Measurements from ENCODE around the gene MAGI2. TPM values are rescaled to one million over a fixed set of nuclear protein-coding genes. Genes with fewer than 3 reads are reported as not detected.

MAGI2 gene
- total RNA-seq, 3 donors from 2014 or later (not counting 1 experiment from before 2014, with no cell fraction given) = 0.09 to 0.48 (median 0.27) TPM

- ATAC-seq = no peak
- H3K27me3 Mint-ChIP-seq (ENCODE audit: low read depth in 2 of 2) = no peaks in the 10 kb centered on the region
- H3K27ac Mint-ChIP-seq = no peak overlapping the region
- 91% methylated on average over 4 of the region's 4 CpGs for WGBS (ENCODE audit: insufficient coverage)
- H3K9me3 Mint-ChIP-seq = peaks cover 4 to 11% of the 10 kb centered on the region in 2 donors
- no peak overlapping the region for H3K4me3 Mint-ChIP-seq
- no peak for DNase-seq
- H3K4me1 Mint-ChIP-seq = no peaks in the 10 kb centered on the region
- no peaks in the 10 kb centered on the region for H3K4me1 ChIP-seq (ENCODE audit: control insufficient read depth, insufficient read depth, low read length)
- intact Hi-C loops (cut with micrococcal nuclease) = no loop called here
- H3K36me3 ChIP-seq (ENCODE audit: control insufficient read depth, insufficient read depth, low read length) = no peaks in the 10 kb centered on the region
- H3K27ac ChIP-seq (ENCODE audit: low read length) = no peak overlapping the region
- no peak overlapping the region for H3K4me3 ChIP-seq (ENCODE audit: low read length)
- no peak for TF ChIP-seq CTCF (IDR thresholded peaks at IDR 0.05)
- no peaks in the 10 kb centered on the region for H3K36me3 Mint-ChIP-seq
- no peaks in the 10 kb centered on the region for H3K9me3 ChIP-seq (ENCODE audit: control insufficient read depth, insufficient read depth, low read length)
- H3K27me3 ChIP-seq (ENCODE audit: control insufficient read depth, insufficient read depth, low read length) = no peaks in the 10 kb centered on the region
Measured at GRCh38 chr7:79339208-79339925, 114.1 kb downstream of the MAGI2 start.

- H3K4me3 ChIP-seq (ENCODE audit: low read length) = no peak overlapping the region
- no peak for DNase-seq
- TF ChIP-seq CTCF (IDR thresholded peaks at IDR 0.05) = no peak
- Mint-ChIP-seq H3K36me3 (no peaks in the 10 kb centered on the region), H3K4me1 (no peaks in the 10 kb centered on the region), H3K27me3 (ENCODE audit: low read depth in 2 of 2) (no peaks in the 10 kb centered on the region), H3K27ac (no peak overlapping the region), H3K9me3 (peaks cover 2 to 8% of the 10 kb centered on the region in 2 donors), H3K4me3 (no peak overlapping the region)
- intact Hi-C loops (cut with micrococcal nuclease) = no loop called here
- H3K9me3 ChIP-seq (ENCODE audit: control insufficient read depth, insufficient read depth, low read length) = no peaks in the 10 kb centered on the region
- H3K4me1 ChIP-seq (ENCODE audit: control insufficient read depth, insufficient read depth, low read length) = no peaks in the 10 kb centered on the region
- ATAC-seq = no peak
- no peaks in the 10 kb centered on the region for H3K27me3 ChIP-seq (ENCODE audit: control insufficient read depth, insufficient read depth, low read length)
- no peaks in the 10 kb centered on the region for H3K36me3 ChIP-seq (ENCODE audit: control insufficient read depth, insufficient read depth, low read length)
- H3K27ac ChIP-seq (ENCODE audit: low read length) = no peak overlapping the region
- WGBS (ENCODE audit: insufficient coverage) = 86% methylated on average over 5 of the region's 5 CpGs
Measured at GRCh38 chr7:79337717-79338116, 115.8 kb downstream of the MAGI2 start.

GRCh38 chr7:79334841-79335240, 118.6 kb downstream of the MAGI2 start:
- H3K27me3 Mint-ChIP-seq (ENCODE audit: low read depth in 2 of 2) = no peaks in the 10 kb centered on the region
- Histone ChIP-seq H3K4me3 (ENCODE audit: low read length) (no peak overlapping the region), H3K36me3 (ENCODE audit: control insufficient read depth, insufficient read depth, low read length) (no peaks in the 10 kb centered on the region), H3K27ac (ENCODE audit: low read length) (no peak overlapping the region), H3K27me3 (ENCODE audit: control insufficient read depth, insufficient read depth, low read length) (no peaks in the 10 kb centered on the region), H3K4me1 (ENCODE audit: control insufficient read depth, insufficient read depth, low read length) (no peaks in the 10 kb centered on the region), H3K9me3 (ENCODE audit: control insufficient read depth, insufficient read depth, low read length) (no peaks in the 10 kb centered on the region)
- ATAC-seq (no peak), DNase-seq (no peak)
- H3K4me1 Mint-ChIP-seq = no peaks in the 10 kb centered on the region
- H3K4me3 Mint-ChIP-seq = no peak overlapping the region
- H3K27ac Mint-ChIP-seq = no peak overlapping the region
- no peaks in the 10 kb centered on the region for H3K36me3 Mint-ChIP-seq
- H3K9me3 Mint-ChIP-seq = peaks cover 5% of the 10 kb centered on the region in 2 donors
- TF ChIP-seq CTCF (IDR thresholded peaks at IDR 0.05) = no peak
- intact Hi-C loops (cut with micrococcal nuclease) = no loop called here
- WGBS (ENCODE audit: insufficient coverage) = 80% methylated on average over 1 of the region's 2 CpGs

- Mint-ChIP-seq H3K27ac (no peak overlapping the region), H3K27me3 (ENCODE audit: low read depth in 2 of 2) (no peaks in the 10 kb centered on the region), H3K4me3 (no peak overlapping the region), H3K4me1 (no peaks in the 10 kb centered on the region), H3K9me3 (peaks cover 2 to 3% of the 10 kb centered on the region in 2 donors), H3K36me3 (no peaks in the 10 kb centered on the region)
- Histone ChIP-seq H3K4me1 (ENCODE audit: control insufficient read depth, insufficient read depth, low read length) (no peaks in the 10 kb centered on the region), H3K4me3 (ENCODE audit: low read length) (no peak overlapping the region), H3K36me3 (ENCODE audit: control insufficient read depth, insufficient read depth, low read length) (no peaks in the 10 kb centered on the region), H3K9me3 (ENCODE audit: control insufficient read depth, insufficient read depth, low read length) (no peaks in the 10 kb centered on the region), H3K27me3 (ENCODE audit: control insufficient read depth, insufficient read depth, low read length) (no peaks in the 10 kb centered on the region), H3K27ac (ENCODE audit: low read length) (no peak overlapping the region)
- intact Hi-C loops (cut with micrococcal nuclease) = no loop called here
- DNase-seq (no peak), ATAC-seq (no peak)
- TF ChIP-seq CTCF (IDR thresholded peaks at IDR 0.05) = no peak
Measured at GRCh38 chr7:79334334-79334733, 119.1 kb downstream of the MAGI2 start.

Measured in natural killer cell (primary cell).